H9 (cell line): Measurements from ENCODE around the gene ABT1. TPM values are rescaled to one million over a fixed set of nuclear protein-coding genes. Genes with fewer than 3 reads are reported as not detected.

Experiments used
- DNase-seq: peaks from one replicate; pipeline ENCODE4 v3.0.0-alpha.2; 2017
- H2AFZ ChIP-seq: one replicate; pipeline ENCODE4 v1.6.1; 2013; ENCODE audit warnings: mild to moderate bottlenecking, low read length, control low read depth, moderate library complexity
- H2AK5ac ChIP-seq: 2 replicates; pipeline ENCODE4 v1.6.1; 2013; ENCODE audit warnings: low read length, control low read depth, mixed read lengths; ENCODE audit not compliant: insufficient read length
- H2BK120ac ChIP-seq: one replicate; pipeline ENCODE4 v1.6.1; 2013; ENCODE audit warnings: low read depth, mild to moderate bottlenecking, low read length, control low read depth, inconsistent platforms; ENCODE audit not compliant: poor library complexity, severe bottlenecking
- H2BK12ac ChIP-seq: 2 replicates; pipeline ENCODE4 v1.6.1; 2013; ENCODE audit warnings: low read length, control low read depth, mixed read lengths, low read depth; ENCODE audit not compliant: insufficient read length
- H2BK15ac ChIP-seq: 2 replicates; pipeline ENCODE4 v1.6.1; 2013; ENCODE audit warnings: low read depth, low read length, control low read depth
- H2BK20ac ChIP-seq: one replicate; pipeline ENCODE4 v1.6.1; 2013; ENCODE audit warnings: low read depth, mild to moderate bottlenecking, low read length, control low read depth, inconsistent platforms; ENCODE audit not compliant: poor library complexity, severe bottlenecking
- H2BK5ac ChIP-seq: 2 replicates; pipeline ENCODE4 v1.6.1; 2013; ENCODE audit warnings: low read length, control low read depth, mixed read lengths; ENCODE audit not compliant: insufficient read length
- H3K14ac ChIP-seq: 2 replicates; pipeline ENCODE4 v1.6.1; 2013; ENCODE audit warnings: low read length, control low read depth; ENCODE audit not compliant: insufficient read depth
- H3K18ac ChIP-seq: 2 replicates; pipeline ENCODE4 v1.6.1; 2013; ENCODE audit warnings: low read depth, mild to moderate bottlenecking, mixed read lengths, low read length, control low read depth; ENCODE audit not compliant: insufficient read length
- H3K23ac ChIP-seq: 2 replicates; pipeline ENCODE4 v1.6.1; 2013; ENCODE audit warnings: low read length, control low read depth, mixed read lengths, low read depth; ENCODE audit not compliant: insufficient read length
- H3K23me2 ChIP-seq: 2 replicates; pipeline ENCODE4 v1.6.1; 2013; ENCODE audit warnings: low read depth, mild to moderate bottlenecking, mixed read lengths, low read length, control low read depth; ENCODE audit not compliant: insufficient read length, poor library complexity, severe bottlenecking
- H3K27ac ChIP-seq: 2 replicates; pipeline ENCODE4 v1.5.1; 2013; ENCODE audit warnings: low read length, control low read depth, mixed read lengths, low read depth; ENCODE audit not compliant: insufficient read length
- H3K27me3 ChIP-seq: 2 replicates; pipeline ENCODE4 v1.6.1; 2013; ENCODE audit warnings: low read length, control low read depth, inconsistent platforms; ENCODE audit not compliant: insufficient read depth
- H3K4ac ChIP-seq: 2 replicates; pipeline ENCODE4 v1.6.1; 2013; ENCODE audit warnings: low read depth, mild to moderate bottlenecking, control low read depth, inconsistent platforms, low read length, moderate library complexity
- H3K4me1 ChIP-seq: 2 replicates; pipeline ENCODE4 v1.6.1; 2013; ENCODE audit warnings: low read length, control low read depth, inconsistent platforms; ENCODE audit not compliant: insufficient read depth
- H3K4me2 ChIP-seq: 2 replicates; pipeline ENCODE4 v1.6.1; 2013; ENCODE audit warnings: low read length, control low read depth, mixed read lengths; ENCODE audit not compliant: insufficient read length, insufficient read depth
- H3K56ac ChIP-seq: 2 replicates; pipeline ENCODE4 v1.6.1; 2013; ENCODE audit warnings: low read depth, mild to moderate bottlenecking, mixed read lengths, low read length, control low read depth; ENCODE audit not compliant: insufficient read length
- H3K79me1 ChIP-seq: 2 replicates; pipeline ENCODE4 v1.6.1; 2013; ENCODE audit warnings: low read depth, mild to moderate bottlenecking, moderate library complexity, low read length, control low read depth, inconsistent platforms; ENCODE audit not compliant: insufficient read depth, poor library complexity, severe bottlenecking
- H3K79me2 ChIP-seq: 2 replicates; pipeline ENCODE4 v1.6.1; 2013; ENCODE audit warnings: low read length, control low read depth, inconsistent platforms; ENCODE audit not compliant: insufficient read depth
- H3K9ac ChIP-seq: 2 replicates; pipeline ENCODE4 v1.6.1; 2013; ENCODE audit warnings: low read length, control low read depth, mixed read lengths; ENCODE audit not compliant: insufficient read length; ENCODE audit errors: extremely low read depth
- H3K9me3 ChIP-seq: one replicate; pipeline ENCODE4 v1.6.1; 2013; ENCODE audit warnings: low read depth, low read length, inconsistent platforms; ENCODE audit not compliant: control insufficient read depth
- H3T11ph ChIP-seq: one replicate; pipeline ENCODE4 v1.6.1; 2013; ENCODE audit warnings: mild to moderate bottlenecking, low read length, control low read depth, inconsistent platforms
- H4K20me1 ChIP-seq: one replicate; pipeline ENCODE4 v1.6.1; 2013; ENCODE audit not compliant: control insufficient read depth, insufficient read length, insufficient read depth
- H4K5ac ChIP-seq: 2 replicates; pipeline ENCODE4 v1.6.1; 2013; ENCODE audit warnings: low read depth, mild to moderate bottlenecking, mixed read lengths, low read length, control low read depth; ENCODE audit not compliant: insufficient read length
- H4K8ac ChIP-seq: replicated peaks from 2 replicates; pipeline ENCODE4 v1.6.1; 2013; ENCODE audit warnings: low read length, control low read depth, mixed read lengths, low read depth; ENCODE audit not compliant: insufficient read length
- H4K91ac ChIP-seq: 2 replicates; pipeline ENCODE4 v1.6.1; 2013; ENCODE audit warnings: low read depth, mild to moderate bottlenecking, moderate library complexity, mixed read lengths, low read length, control low read depth; ENCODE audit not compliant: insufficient read length
- H3K27ac Mint-ChIP-seq, 3 experiments: 2 replicates in 2 of 3; 3 replicates in 1 of 3; pipeline ENCODE4 v1.8.0; 2020 to 2021; ENCODE audit warnings: mixed read lengths in 3 of 3, mild to moderate bottlenecking in 1 of 3, moderate library complexity in 1 of 3
- H3K27me3 Mint-ChIP-seq: 2 replicates; pipeline ENCODE4 v1.8.0; 2021; ENCODE audit warnings: low read depth, mild to moderate bottlenecking, moderate library complexity, mixed read lengths
- H3K36me3 Mint-ChIP-seq, 3 experiments: 2 replicates in 2 of 3; 3 replicates in 1 of 3; pipeline ENCODE4 v1.8.0; 2020 to 2021; ENCODE audit warnings: low read depth in 3 of 3, mixed read lengths in 3 of 3; ENCODE audit not compliant: insufficient read depth in 1 of 3
- H3K4me1 Mint-ChIP-seq, 2 experiments: 2 replicates each; pipeline ENCODE4 v1.8.0; 2020; ENCODE audit warnings: mixed read lengths in 2 of 2
- H3K4me3 Mint-ChIP-seq, 2 experiments: 2 replicates in 1 of 2; 3 replicates in 1 of 2; pipeline ENCODE4 v1.8.0; 2020 to 2021; ENCODE audit warnings: mild to moderate bottlenecking in 2 of 2, mixed read lengths in 2 of 2, moderate library complexity in 1 of 2
- H3K9me3 Mint-ChIP-seq, 2 experiments: 2 replicates in 1 of 2; 3 replicates in 1 of 2; pipeline ENCODE4 v1.8.0; 2020; ENCODE audit warnings: mild to moderate bottlenecking in 2 of 2, mixed read lengths in 2 of 2, moderate library complexity in 1 of 2
- WGBS: extraction: QIAGEN DNeasy Blood & Tissue Kit; methylation state at CpG from one replicate; pipeline ENCODE4 v1.1.7; 2013; ENCODE audit warnings: missing lambda C conversion rate, low lambda C conversion rate, mixed read lengths; ENCODE audit not compliant: insufficient read length; ENCODE audit errors: extremely low coverage; 5-methylcytosine and 5-hydroxymethylcytosine counted together
- total RNA-seq: library from RNA; stranded (reverse); gene quantifications from 2 replicates; pipeline ENCODE4 v1.2.1, GENCODE V29; 2021
- TF ChIP-seq, protein P1 (sequence below): fragments of 200-600 bp; sonication (generic); conservative IDR thresholded peaks from 3 replicates; pipeline ENCODE4 v1.8.0; 2021; ENCODE audit warnings: antibody characterized with exemption, mild to moderate bottlenecking

ABT1 gene
- total RNA-seq, 1 experiment from 2014 or later = 26.4 TPM

DNA sequence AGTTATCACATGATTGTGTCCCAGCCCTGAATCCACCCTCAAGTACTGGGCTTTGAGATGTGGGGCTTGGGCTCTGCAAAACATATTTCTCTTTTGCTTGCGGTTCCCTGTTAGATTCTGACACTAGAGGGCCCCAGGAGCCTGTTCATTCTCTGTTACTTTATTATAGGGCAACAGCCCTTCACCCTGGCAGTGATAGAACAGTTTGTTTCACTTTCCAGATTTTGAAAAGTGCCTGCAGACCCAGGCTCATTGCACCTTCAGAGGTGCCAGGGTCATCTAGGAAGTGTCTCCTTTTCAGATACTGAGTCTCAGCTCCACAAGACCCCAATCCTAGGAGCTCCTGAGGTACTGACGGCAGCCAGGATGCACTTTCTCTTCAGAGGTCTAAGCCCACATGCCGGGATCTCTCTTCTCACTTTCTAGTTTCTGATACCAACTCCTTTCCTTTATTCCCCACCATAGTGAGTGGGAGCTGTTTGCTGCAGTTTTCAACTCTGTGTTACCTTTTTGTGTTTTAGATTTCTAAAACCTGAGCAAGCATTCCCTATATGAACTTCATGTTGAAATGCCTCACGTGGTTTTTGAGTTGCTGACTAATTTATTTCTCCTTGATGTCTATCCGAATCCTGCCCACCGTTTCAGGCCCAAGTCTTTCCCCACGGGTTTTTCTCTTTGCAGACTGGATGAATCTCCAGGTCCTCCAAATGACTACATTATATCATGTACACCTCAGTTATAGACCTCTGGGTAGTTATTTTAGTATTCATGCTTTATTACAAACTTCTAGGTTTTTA lies 10.9 kb downstream of the ABT1 start:
- no CpG with 5 or more reads among the region's 7 CpGs for WGBS
- Histone ChIP-seq H2BK12ac (no peak overlapping the region), H4K20me1 (no peaks in the 10 kb centered on the region), H3K14ac (no peak overlapping the region), H3K27me3 (peaks cover 10% of the 10 kb centered on the region; the same call in 1 of the 2 replicates), H2AFZ (peak overlapping the region; percentile 94), H4K91ac (no peak overlapping the region), H2BK120ac (no peak overlapping the region), H2AK5ac (no peak overlapping the region), H2BK5ac (no peak overlapping the region), H2BK20ac (no peak overlapping the region), H4K5ac (no peak overlapping the region), H4K8ac (no peak overlapping the region), H3T11ph (no peak overlapping the region), H2BK15ac (no peak overlapping the region), H3K4ac (no peak overlapping the region), H3K4me2 (peak overlapping the region; percentile 16), H3K23ac (no peak overlapping the region), H3K4me1 (no peaks in the 10 kb centered on the region), H3K79me2 (no peaks in the 10 kb centered on the region), H3K27ac (no peak overlapping the region), H3K23me2 (no peaks in the 10 kb centered on the region), H3K18ac (no peak overlapping the region), H3K9me3 (no peaks in the 10 kb centered on the region), H3K56ac (no peak overlapping the region), H3K9ac (no peak overlapping the region), H3K79me1 (no peaks in the 10 kb centered on the region)
- no peaks in the 10 kb centered on the region for H3K36me3 Mint-ChIP-seq
- H3K4me1 Mint-ChIP-seq = peaks cover 0 to under 1% of the 10 kb centered on the region in 2 experiments; a peak in 1 of 4 replicates
- peaks cover 32% of the 10 kb centered on the region for H3K27me3 Mint-ChIP-seq
- DNase-seq = peak; percentile 54
- H3K27ac Mint-ChIP-seq = no peak overlapping the region
- H3K9me3 Mint-ChIP-seq = no peaks in the 10 kb centered on the region
- TF ChIP-seq, protein P1, sequence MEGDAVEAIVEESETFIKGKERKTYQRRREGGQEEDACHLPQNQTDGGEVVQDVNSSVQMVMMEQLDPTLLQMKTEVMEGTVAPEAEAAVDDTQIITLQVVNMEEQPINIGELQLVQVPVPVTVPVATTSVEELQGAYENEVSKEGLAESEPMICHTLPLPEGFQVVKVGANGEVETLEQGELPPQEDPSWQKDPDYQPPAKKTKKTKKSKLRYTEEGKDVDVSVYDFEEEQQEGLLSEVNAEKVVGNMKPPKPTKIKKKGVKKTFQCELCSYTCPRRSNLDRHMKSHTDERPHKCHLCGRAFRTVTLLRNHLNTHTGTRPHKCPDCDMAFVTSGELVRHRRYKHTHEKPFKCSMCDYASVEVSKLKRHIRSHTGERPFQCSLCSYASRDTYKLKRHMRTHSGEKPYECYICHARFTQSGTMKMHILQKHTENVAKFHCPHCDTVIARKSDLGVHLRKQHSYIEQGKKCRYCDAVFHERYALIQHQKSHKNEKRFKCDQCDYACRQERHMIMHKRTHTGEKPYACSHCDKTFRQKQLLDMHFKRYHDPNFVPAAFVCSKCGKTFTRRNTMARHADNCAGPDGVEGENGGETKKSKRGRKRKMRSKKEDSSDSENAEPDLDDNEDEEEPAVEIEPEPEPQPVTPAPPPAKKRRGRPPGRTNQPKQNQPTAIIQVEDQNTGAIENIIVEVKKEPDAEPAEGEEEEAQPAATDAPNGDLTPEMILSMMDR = peak; percentile 86
- H3K4me3 Mint-ChIP-seq = peak overlapping the region in 1 of 2 experiments; percentile 36; a peak in 1 of 5 replicates
